Measurements from ENCODE around the gene PAQR5.

DNA sequence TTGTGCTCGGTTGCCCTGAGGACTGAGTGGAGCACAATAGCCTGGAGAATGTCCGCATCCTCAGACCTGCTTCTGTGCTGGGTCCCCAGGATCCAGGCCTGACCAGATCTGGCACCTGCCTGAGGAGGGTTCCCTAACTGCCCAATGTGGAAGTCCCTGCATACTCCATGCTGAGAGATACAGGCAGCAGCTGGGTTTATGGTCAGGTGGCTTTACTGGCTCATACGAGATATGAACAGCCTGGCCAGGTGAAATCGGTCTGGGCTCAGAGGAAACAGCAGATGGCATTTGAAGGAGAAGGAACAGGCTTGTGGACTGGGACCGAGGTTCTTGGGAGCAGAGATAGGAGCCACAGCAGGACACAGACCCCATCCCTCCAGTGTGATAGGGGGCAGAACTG is 97.3 kb downstream of the PAQR5 start:
- TF ChIP-seq, protein P1, sequence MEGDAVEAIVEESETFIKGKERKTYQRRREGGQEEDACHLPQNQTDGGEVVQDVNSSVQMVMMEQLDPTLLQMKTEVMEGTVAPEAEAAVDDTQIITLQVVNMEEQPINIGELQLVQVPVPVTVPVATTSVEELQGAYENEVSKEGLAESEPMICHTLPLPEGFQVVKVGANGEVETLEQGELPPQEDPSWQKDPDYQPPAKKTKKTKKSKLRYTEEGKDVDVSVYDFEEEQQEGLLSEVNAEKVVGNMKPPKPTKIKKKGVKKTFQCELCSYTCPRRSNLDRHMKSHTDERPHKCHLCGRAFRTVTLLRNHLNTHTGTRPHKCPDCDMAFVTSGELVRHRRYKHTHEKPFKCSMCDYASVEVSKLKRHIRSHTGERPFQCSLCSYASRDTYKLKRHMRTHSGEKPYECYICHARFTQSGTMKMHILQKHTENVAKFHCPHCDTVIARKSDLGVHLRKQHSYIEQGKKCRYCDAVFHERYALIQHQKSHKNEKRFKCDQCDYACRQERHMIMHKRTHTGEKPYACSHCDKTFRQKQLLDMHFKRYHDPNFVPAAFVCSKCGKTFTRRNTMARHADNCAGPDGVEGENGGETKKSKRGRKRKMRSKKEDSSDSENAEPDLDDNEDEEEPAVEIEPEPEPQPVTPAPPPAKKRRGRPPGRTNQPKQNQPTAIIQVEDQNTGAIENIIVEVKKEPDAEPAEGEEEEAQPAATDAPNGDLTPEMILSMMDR (IDR thresholded peaks at IDR 0.05) = no peak
- TF ChIP-seq POLR2A (IDR thresholded peaks at IDR 0.05) = no peak

All from lower leg skin (tissue), 3 donors.